HG03442 (cell line): ENCODE results near the gene DVL3.

Experiments
- ATAC-seq: cut with Tn5 transposase; IDR thresholded peaks from one replicate; pipeline ENCODE4 v1.9.1; 2021; ENCODE audit warnings: mild to moderate bottlenecking, moderate library complexity; ENCODE audit not compliant: unreplicated experiment

The DVL3 gene

DNA sequence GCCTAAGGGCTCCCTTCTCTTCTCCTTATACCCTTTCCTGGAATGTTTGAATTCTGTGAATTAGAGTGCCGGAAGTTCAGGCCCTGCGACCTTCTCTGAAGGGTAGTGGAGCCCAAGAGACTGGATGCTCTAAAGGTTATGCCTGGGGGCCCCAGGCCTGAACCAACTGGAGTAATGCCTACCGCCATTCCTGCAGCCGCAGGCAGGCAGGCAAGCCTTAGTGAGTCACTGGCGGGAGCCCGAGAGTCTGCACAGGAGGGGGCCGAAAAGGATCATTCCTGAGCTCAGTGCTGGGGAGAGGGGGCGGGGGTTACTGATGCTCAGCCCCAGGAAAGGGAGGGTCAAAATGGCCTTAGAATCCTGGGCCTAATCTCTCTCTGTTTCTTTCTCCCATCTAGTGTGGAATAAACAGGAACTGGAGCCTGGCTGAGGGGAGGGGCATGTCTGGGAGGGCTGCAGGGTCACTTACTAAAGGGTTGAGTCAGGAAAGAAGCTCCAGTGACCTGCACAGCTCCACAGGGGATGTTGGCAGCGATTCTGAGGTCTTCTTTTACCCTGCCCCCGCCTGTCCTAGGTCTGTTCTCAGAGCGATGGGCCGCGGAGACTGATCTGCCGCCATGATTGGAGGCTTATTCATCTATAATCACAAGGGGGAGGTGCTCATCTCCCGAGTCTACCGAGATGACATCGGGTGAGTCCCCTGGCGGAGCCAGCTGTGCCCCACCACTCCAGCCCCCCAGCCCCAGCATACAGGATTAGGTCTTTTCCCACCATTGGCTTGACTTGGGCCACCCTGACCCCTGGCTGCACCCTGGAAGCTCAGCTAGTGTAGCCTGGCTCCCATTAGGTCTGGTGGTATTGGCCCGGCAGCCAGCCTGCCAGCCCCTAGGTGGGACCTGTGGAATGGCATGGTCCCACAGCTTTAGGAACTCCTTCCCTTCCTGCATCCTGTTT lies 21.5 kb downstream of the DVL3 start:
- no peak for ATAC-seq

GRCh38 chr3:184177331-184177731 lies 22.2 kb downstream of the DVL3 start:
- no peak for ATAC-seq

DNA sequence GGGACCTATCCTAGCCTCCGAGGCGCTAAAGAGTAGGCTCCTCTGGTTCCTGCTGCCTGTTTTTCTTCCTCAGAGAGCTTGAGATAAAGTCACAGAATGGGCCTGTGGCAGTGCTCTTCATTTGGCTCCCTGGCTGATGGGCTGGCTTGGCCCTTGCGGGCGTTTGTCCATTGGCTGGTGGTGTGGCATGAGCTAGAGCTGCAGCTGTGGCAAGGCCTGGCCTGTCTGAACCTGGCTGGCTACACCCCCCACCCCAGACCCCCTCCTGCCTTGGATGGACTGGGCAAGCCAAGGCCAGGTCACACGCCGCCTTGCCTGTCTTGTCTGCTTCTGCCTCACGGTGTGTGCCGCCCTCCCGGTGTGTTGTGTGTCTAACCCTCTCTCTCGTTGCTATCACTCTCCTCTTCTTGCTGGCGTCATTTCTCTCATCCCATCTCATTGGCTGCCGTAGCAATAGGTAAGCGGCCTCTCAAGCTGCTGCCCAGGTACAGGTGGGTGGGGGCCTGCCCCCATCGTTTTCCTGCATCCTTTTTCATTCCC lies 22.7 kb downstream of the DVL3 start:
- no peak for ATAC-seq

DNA sequence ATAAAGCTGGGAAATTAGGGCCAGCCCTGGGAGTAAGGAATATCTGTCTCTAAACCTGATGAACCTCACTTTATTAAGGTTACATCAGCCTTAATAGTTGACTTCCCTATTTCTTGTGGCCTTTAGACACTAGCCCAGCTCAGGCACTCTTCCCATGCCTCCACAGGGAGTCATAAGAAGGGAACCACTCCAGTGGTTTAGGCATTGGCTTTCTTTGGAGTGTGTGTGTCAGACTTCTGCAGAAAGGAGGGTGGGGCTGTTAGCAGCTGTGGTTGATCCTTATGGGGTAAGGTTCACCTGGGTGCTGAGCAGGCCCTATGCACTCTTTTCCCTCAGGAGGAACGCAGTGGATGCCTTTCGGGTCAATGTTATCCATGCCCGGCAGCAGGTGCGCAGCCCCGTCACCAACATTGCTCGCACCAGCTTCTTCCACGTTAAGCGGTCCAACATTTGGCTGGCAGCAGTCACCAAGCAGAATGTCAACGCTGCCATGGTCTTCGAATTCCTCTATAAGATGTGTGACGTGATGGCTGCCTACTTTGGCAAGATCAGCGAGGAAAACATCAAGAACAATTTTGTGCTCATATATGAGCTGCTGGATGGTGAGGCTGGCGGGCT lies 23.5 kb downstream of the DVL3 start:
- ATAC-seq, result no peak

GRCh38 chr3:184180165-184180564 lies 25.0 kb downstream of the DVL3 start:
- ATAC-seq, result no peak

DNA sequence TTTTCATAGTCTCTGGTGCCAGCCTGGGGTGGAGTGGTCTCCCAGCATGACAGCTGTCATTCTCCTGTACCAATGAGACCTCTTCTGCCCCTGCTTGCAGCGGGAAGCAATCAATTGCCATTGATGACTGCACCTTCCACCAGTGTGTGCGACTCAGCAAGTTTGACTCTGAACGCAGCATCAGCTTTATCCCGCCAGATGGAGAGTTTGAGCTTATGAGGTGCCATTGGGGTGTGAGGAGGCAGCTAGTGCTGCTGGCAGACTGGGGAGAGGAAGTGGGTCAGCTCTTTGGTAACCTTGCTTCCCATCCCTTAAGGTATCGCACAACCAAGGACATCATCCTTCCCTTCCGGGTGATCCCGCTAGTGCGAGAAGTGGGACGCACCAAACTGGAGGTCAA lies 26.4 kb downstream of the DVL3 start:
- ATAC-seq, result no peak

- no peak for ATAC-seq
Measured at GRCh38 chr3:184183679-184184078, 28.5 kb downstream of the DVL3 start.

GRCh38 chr3:184184546-184185230 lies 29.5 kb downstream of the DVL3 start:
- ATAC-seq, result no peak

- ATAC-seq, result peak; percentile 93
Measured at GRCh38 chr3:184185461-184186183, 30.4 kb downstream of the DVL3 start.

DNA sequence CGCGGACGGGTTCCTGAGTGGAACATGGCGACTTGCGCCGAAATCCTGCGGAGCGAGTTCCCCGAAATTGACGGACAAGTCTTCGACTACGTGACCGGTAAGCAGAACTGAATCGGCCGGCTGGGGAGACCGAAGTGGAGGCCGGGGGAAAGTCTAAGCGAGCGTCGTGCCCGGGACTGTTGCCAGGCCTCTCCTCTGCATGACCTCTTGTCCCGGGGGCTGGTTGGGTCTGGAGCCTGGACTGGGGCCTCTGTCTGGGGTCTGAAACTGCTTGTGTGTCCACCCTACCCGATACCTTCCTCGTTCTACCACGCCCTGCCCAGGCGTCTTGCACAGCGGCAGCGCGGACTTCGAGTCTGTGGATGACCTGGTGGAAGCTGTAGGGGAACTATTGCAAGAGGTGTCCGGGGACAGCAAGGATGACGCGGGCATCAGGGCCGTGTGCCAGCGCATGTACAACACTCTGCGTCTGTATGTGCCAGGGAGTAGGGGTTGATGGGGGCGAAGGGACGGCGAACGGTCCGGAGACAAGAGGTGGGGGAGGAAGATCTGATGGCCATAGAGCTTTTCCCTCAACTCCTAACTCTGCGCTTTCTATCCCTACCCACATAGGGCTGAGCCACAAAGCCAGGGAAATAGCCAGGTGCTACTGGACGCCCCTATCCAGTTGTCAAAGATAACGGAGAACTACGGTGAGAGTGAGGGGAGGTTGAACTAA lies 31.2 kb downstream of the DVL3 start, which contains the start of gene ABCF3:
TSS of gene ABCF3 (plus strand) at position 16 of the 718 bp plus-strand sequence. CDS start at position 25, 9 bp downstream.
- peak; percentile 22 for ATAC-seq

DNA sequence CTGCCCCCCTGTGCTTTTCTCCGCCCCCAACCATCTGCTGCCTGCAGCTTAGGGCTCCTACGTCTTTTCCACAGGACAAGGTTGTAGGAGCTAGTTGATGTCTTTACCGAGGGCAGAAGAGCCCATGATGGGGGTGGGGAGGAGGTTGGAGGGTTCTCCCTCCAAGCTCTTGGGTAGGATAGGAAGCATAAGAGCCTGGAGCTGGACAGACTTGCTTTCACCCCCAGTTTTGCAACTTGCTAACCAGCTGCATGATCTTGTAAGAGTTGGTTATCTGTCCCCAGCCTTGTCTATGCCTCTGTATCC lies 31.7 kb downstream of the DVL3 start:
- ATAC-seq, result no peak

DNA sequence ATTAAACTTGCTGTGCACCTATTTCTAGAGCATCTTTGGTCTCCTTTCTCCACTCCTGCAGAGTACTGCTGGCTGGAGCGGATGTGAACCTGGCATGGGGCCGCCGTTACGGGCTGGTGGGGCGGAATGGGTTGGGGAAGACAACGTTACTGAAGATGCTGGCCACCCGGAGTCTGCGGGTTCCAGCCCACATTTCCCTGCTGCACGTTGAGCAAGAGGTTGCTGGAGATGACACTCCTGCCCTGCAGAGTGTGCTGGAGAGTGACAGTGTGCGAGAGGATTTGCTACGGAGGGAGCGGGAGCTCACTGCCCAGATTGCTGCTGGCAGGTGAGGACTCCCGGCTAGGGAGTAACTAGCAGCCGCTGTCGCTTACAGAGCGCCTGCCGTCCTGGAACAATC lies 32.9 kb downstream of the DVL3 start:
- no peak for ATAC-seq

- ATAC-seq, result no peak
Measured at GRCh38 chr3:184189421-184189820, 34.2 kb downstream of the DVL3 start.

DNA sequence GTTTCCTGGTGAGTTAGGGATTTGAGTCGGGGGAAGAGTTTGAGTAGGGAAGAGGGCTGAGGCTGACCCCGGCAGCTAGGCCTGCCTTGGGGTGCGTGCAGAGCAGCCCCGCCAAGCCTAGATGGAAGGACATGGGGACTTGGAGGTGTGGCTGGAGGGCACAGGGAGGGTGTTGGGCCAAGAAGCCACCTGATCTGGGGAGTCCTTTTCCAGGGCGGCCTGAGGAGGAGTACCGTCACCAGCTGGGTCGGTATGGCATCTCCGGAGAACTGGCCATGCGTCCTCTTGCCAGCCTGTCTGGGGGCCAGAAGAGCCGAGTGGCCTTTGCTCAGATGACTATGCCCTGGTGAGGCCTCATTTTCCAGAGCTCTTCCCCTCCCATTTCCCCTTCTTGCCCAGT lies 37.7 kb downstream of the DVL3 start:
- ATAC-seq, result no peak

GRCh38 chr3:184193991-184194539 lies 38.9 kb downstream of the DVL3 start:
- ATAC-seq, result no peak

DNA sequence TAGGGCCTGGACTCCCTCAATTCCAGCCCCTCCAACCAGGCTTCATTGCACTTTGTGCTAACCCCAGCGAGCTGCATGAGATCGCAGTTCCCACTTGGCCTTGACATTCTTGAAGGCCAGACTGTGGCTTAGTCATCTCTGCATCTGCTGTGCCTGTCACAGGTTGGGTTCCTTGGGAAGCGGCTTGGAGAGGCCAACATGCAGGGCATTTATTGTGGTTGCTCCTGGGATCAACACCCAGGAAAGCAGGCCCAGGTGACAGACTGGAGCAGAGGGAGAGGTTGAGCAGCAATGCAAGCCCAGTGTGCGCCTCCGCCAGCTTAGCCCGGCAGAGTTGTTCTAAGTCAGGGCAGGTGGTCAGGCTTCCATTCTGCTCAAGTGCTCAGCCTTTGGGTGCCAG lies 41.4 kb downstream of the DVL3 start:
- no peak for ATAC-seq

- no peak for ATAC-seq
Measured at GRCh38 chr3:184198509-184198908, 43.3 kb downstream of the DVL3 start.

DNA sequence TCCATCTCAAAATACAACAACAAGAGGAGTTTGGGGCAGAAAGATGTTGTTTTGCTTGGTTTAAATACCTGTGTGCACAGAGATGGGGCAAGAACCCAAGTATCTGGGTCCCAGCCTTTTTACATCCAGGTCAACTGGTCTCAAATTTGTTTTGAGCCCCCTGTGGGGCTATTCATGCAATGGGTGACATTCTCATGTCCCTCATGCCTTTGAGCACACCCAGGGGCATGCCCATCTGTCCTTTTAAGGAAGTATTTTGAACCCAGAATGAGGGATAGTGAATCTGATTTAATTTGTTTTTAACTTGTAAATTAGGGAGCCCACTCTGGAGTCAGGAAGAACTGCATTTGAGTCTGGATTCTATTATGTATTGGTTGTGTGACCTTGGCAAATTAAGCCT lies 45.6 kb downstream of the DVL3 start:
- ATAC-seq, result no peak

- ATAC-seq, result no peak
Measured at GRCh38 chr3:184203526-184203925, 48.3 kb downstream of the DVL3 start.
